HUDEP-2 (cell line): ENCODE measurements around the gene UGT1A10.
"Not testable (repeated sequence)": the region's sequence is repeated elsewhere in the genome, so short reads cannot be mapped to it uniquely, and the experiment has no call there.

ENCODE experiments used
- DNase-seq, 76 experiments: peaks; one replicate each; lab custom pipeline; 2025; ENCODE audit not compliant: unreplicated experiment in 76 of 76; lab: John Stamatoyannopoulos, UW

The UGT1A10 gene

GRCh38 chr2:233691443-233692433 is 55.5 kb downstream of the UGT1A10 start:
- DNase-seq, result no peak

GRCh38 chr2:233692648-233693047 is 56.4 kb downstream of the UGT1A10 start, which contains the start of gene UGT1A6:
Gene UGT1A6 (plus strand): TSS chr2:233692890. CDS start chr2:233693005, 115 bp downstream.
- no peak for DNase-seq

- no peak for DNase-seq
Observed at GRCh38 chr2:233693963-233694362, 57.7 kb downstream of the UGT1A10 start.

GRCh38 chr2:233698740-233699139 is 62.5 kb downstream of the UGT1A10 start:
- no peak for DNase-seq

GRCh38 chr2:233699424-233700027 is 63.3 kb downstream of the UGT1A10 start:
- no peak for DNase-seq

- peak in 53 of 76 experiments; percentile 2 to 88 (median 49) for DNase-seq
Observed at GRCh38 chr2:233700028-233700635, 63.9 kb downstream of the UGT1A10 start.

GRCh38 chr2:233700842-233701241 is 64.6 kb downstream of the UGT1A10 start:
- DNase-seq, result not testable (repeated sequence)

GRCh38 chr2:233702238-233702637 is 66.0 kb downstream of the UGT1A10 start:
- no peak for DNase-seq

- no peak for DNase-seq
Observed at GRCh38 chr2:233705911-233706506, 69.8 kb downstream of the UGT1A10 start.

- DNase-seq, result no peak
Observed at GRCh38 chr2:233706720-233707119, 70.5 kb downstream of the UGT1A10 start.

GRCh38 chr2:233707940-233708644 is 71.8 kb downstream of the UGT1A10 start:
- DNase-seq, result no peak

GRCh38 chr2:233708942-233709341 is 72.7 kb downstream of the UGT1A10 start:
- DNase-seq, result no peak

- peak in 62 of 76 experiments; percentile 3 to 76 (median 49) for DNase-seq
Observed at GRCh38 chr2:233711312-233712008, 75.2 kb downstream of the UGT1A10 start.

- DNase-seq, result no peak
Observed at GRCh38 chr2:233712611-233713261, 76.5 kb downstream of the UGT1A10 start, which contains the start of gene UGT1A5. Gene UGT1A5 (plus strand): TSS chr2:233712907. CDS start chr2:233712992, 85 bp downstream.

- DNase-seq, result no peak
Observed at GRCh38 chr2:233713262-233713615, 77.0 kb downstream of the UGT1A10 start.

- DNase-seq, result no peak
Observed at GRCh38 chr2:233714121-233714520, 77.9 kb downstream of the UGT1A10 start.

- DNase-seq, result no peak
Observed at GRCh38 chr2:233718552-233718951, 82.3 kb downstream of the UGT1A10 start, which contains the start of gene UGT1A4. Gene UGT1A4 (plus strand): TSS chr2:233718736. CDS start chr2:233718821, 85 bp downstream.

- no peak for DNase-seq
Observed at GRCh38 chr2:233728723-233729301, 92.6 kb downstream of the UGT1A10 start, which contains the start of gene UGT1A3. Gene UGT1A3 (plus strand): TSS chr2:233729042. CDS start chr2:233729127, 85 bp downstream.
